ENCODE results near the gene MRPL43.
A peak's percentile ranks its signal among the peaks of the same experiment; 100 is the strongest.

GRCh38 chr10:101018600-101019439, 31.5 kb upstream of the MRPL43 start:
- no peak for TF ChIP-seq ELF2 (CRISPR knock-in tag; IDR thresholded peaks at IDR 0.05)
- TF ChIP-seq CTCF (IDR thresholded peaks at IDR 0.05 in 2 of 3, conservative IDR thresholded peaks at IDR 0.05 in 1 of 3; ENCODE audit: insufficient read depth in 2 of 3, low read depth in 1 of 3, low read length in 3 of 3) = peak; percentile 73 to 92 (median 78)
- no peak for TF ChIP-seq HNRNPLL (IDR thresholded peaks at IDR 0.05; ENCODE audit: low read depth, low read length, poor library complexity, severe bottlenecking)
- no peak for TF ChIP-seq EP300 (IDR thresholded peaks at IDR 0.05; ENCODE audit: low read length)
- TF ChIP-seq ZNF512 (tag; IDR thresholded peaks at IDR 0.05) = no peak
- no peak for TF ChIP-seq RNF219 (CRISPR knock-in tag; IDR thresholded peaks at IDR 0.05)
- no peak for TF ChIP-seq NR1H2 (CRISPR knock-in tag; IDR thresholded peaks at IDR 0.05)
- TF ChIP-seq ZNF740 (CRISPR knock-in tag; IDR thresholded peaks at IDR 0.05) = no peak
- TF ChIP-seq ZNF740 (tag; IDR thresholded peaks at IDR 0.05) = no peak
- no peak for TF ChIP-seq TAF1 (IDR thresholded peaks at IDR 0.05; ENCODE audit: control insufficient read depth, extremely low read depth, insufficient read depth, low read length, severe bottlenecking)
- TF ChIP-seq CSDE1 (IDR thresholded peaks at IDR 0.05) = no peak
- TF ChIP-seq EZH2 (IDR thresholded peaks at IDR 0.05; ENCODE audit: borderline replicate concordance, low read depth, low read length) = no peak
